Mesodermal cell (in vitro differentiated cells): Measurements from ENCODE around the gene GATD1.

Experiments used
- H3K27ac ChIP-seq: 2 replicates; pipeline ENCODE4 v1.7.0; 2013; ENCODE audit warnings: mild to moderate bottlenecking, low read depth, low read length, moderate library complexity; ENCODE audit not compliant: severe bottlenecking
- H3K36me3 ChIP-seq: 2 replicates; pipeline ENCODE4 v1.7.1; 2013; ENCODE audit warnings: mild to moderate bottlenecking, low read length, moderate library complexity; ENCODE audit not compliant: control insufficient read depth, insufficient read depth
- H3K4me1 ChIP-seq: one replicate; pipeline ENCODE4 v1.7.1; 2013; ENCODE audit warnings: mild to moderate bottlenecking, low read length; ENCODE audit not compliant: insufficient read depth, control insufficient read depth, poor library complexity, severe bottlenecking
- H3K4me3 ChIP-seq: 2 replicates; pipeline ENCODE4 v1.7.0; 2013; ENCODE audit warnings: low read length, control low read depth, mild to moderate bottlenecking; ENCODE audit not compliant: insufficient read depth, poor library complexity, severe bottlenecking; ENCODE audit errors: extremely low read depth
- H3K9me3 ChIP-seq: 2 replicates; pipeline ENCODE4 v1.7.1; 2013; ENCODE audit warnings: mild to moderate bottlenecking, low read length, moderate library complexity; ENCODE audit not compliant: control insufficient read depth
- WGBS, 2 experiments: methylation state at CpG; one replicate each; pipeline ENCODE4 v1.1.5; 2013; ENCODE audit warnings: missing lambda C conversion rate in 2 of 2; ENCODE audit not compliant: insufficient coverage in 2 of 2; 5-methylcytosine and 5-hydroxymethylcytosine counted together

The GATD1 gene

DNA sequence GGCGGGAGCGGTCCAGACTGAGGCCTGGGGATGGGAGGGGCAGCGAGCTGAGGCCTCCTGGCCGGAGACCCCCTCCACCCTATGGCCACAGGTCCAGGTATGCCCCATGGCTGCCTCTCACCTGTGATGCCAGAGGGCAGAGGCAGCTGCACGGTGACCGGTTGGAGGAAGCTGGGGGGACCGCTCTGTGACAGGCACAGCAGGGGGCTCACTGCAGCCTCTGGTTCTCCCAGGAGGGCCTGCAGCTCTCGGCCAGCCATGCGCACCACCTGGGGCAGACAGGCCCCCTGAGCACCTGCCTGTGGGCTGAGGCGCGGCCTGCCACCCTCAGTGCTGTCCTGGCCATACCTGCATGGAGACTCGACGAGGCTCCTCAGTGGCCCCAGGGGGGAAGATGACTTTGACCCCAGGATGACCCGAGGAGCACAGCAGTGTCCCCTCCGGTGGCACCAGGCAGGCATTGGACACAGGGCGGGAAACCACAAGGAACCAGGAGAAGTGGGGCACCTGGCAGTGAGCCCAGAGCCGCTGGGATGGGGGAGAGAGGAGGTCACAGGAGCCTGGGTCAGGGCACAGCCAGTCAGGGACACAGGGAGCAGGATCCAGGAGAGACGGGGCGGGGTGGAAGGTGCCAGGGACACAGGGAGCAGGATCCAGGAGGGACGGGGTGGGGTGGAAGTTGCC lies 24.0 kb upstream of the GATD1 start:
- WGBS, 2 experiments: 95 to 96% methylated on average over 18 to 19 of the region's 20 CpGs

DNA sequence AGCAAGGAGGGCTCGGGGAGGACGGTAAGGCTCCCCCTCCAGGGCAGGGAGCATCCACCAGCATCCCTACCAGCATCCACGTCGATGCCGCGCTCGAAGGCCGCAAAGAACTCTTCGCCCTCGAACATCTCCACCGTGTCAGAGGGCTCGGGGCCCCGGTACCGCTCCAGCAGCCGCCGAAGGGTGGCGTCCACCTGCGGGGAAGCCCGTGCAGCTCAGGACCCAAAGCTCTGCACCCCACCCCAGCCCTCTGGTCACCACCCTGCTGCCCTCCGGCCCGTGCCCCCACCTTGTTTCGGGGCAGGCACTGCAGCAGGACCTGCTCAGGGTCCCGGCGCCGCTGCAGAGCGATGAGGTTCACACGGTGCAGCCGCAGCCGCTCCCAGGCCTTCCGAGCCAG lies 23.2 kb upstream of the GATD1 start:
- no peak overlapping the region for H3K27ac ChIP-seq
- H3K36me3 ChIP-seq: peaks cover 36% of the 10 kb centered on the region
- no peak overlapping the region for H3K4me3 ChIP-seq
- 95 to 97% methylated on average over 22 to 28 of the region's 30 CpGs for WGBS, 2 experiments
- no peaks in the 10 kb centered on the region for H3K9me3 ChIP-seq
- H3K4me1 ChIP-seq: peaks cover 28% of the 10 kb centered on the region

More for the DNA sequence above, 24.0 kb upstream of the GATD1 start:
- Histone ChIP-seq H3K27ac (no peak overlapping the region), H3K4me1 (peaks cover 23% of the 10 kb centered on the region), H3K36me3 (peaks cover 36% of the 10 kb centered on the region), H3K9me3 (no peaks in the 10 kb centered on the region), H3K4me3 (no peak overlapping the region)

DNA sequence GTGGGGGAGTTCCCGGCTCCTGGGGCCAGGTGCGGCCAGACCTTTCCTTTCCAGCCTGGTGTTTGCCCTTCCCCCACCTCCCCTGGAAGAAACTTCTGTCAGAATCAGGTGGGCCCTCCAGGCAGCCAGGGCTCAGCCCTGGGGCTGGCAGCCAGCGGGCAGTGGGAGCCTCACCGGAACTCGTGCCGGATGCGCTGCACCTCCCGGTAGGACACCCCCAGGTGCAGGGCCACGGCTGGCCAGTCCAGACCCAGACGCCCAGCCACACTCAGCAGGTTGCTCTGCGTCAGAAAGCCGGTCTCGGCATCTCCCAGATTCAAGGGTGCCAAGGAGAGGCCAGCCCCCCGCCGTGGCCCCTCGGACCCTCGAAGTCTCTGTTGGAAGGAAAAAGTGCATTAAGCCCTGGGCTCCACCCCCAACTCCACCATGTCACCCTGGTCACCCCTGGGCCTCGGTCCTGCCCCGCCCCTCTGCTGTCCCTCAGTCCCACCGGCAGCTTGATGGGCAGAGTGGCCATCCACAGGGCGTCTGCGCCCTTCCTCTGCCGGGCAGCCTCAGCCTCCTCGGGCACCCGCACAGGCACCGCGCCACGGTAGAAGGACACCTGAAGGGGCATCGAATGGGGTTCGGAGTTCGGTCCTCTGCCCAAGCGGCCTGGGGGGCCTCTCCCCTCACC lies 22.5 kb upstream of the GATD1 start:
- no peak overlapping the region for H3K27ac ChIP-seq
- H3K4me1 ChIP-seq: peaks cover 28% of the 10 kb centered on the region
- H3K4me3 ChIP-seq: no peak overlapping the region
- 96 to 97% methylated on average over 27 to 28 of the region's 32 CpGs for whole genome bisulfite sequencing, 2 experiments
- no peaks in the 10 kb centered on the region for H3K9me3 ChIP-seq
- peaks cover 36% of the 10 kb centered on the region for H3K36me3 ChIP-seq

DNA sequence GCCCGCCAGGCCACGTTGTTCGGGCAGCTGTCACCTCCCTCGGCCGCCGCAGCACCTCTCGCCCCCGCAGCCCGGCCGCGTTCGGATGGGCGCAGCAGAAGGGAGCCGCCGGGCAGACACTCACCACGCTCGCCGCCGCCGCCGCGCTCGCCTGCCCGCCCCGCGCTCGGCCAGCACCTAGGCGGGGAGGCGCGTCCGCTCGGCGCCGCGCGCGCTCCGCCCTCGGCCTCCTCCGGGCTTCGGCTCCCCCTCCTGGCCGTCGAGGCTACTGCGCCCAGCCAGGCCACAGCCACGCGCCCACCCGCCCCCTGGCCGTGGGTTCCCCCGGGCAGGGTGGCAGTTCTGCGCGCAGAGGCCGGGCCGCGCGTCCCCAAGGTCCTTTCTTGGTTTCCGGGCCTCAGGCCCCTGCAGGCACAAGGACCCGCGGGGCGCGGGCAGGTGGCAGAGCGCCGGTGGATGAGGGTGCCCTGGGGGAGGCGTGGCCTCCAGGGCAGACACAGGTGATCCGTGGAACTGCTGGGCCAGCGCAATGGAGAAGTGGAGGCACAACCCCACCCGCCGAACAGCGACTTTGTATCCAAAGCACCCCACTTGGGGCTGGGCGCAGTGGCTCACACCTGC lies 20.9 kb upstream of the GATD1 start, which contains the start of gene SLC25A22:
SLC25A22 (minus strand) TSS at position 189 of the 621 bp plus-strand sequence. CDS start 3,275 bp downstream, outside the sequence.
- H3K4me1 ChIP-seq: peaks cover 15% of the 10 kb centered on the region
- 7 to 9% methylated on average over 54 to 69 of the region's 69 CpGs for WGBS, 2 experiments
- peak within 1 kb of the TSS; percentile 71 for H3K4me3 ChIP-seq
- peak within 1 kb of the TSS; percentile 88 for H3K27ac ChIP-seq
- H3K36me3 ChIP-seq: peaks cover 48% of the 10 kb centered on the region
- no peaks in the 10 kb centered on the region for H3K9me3 ChIP-seq

DNA sequence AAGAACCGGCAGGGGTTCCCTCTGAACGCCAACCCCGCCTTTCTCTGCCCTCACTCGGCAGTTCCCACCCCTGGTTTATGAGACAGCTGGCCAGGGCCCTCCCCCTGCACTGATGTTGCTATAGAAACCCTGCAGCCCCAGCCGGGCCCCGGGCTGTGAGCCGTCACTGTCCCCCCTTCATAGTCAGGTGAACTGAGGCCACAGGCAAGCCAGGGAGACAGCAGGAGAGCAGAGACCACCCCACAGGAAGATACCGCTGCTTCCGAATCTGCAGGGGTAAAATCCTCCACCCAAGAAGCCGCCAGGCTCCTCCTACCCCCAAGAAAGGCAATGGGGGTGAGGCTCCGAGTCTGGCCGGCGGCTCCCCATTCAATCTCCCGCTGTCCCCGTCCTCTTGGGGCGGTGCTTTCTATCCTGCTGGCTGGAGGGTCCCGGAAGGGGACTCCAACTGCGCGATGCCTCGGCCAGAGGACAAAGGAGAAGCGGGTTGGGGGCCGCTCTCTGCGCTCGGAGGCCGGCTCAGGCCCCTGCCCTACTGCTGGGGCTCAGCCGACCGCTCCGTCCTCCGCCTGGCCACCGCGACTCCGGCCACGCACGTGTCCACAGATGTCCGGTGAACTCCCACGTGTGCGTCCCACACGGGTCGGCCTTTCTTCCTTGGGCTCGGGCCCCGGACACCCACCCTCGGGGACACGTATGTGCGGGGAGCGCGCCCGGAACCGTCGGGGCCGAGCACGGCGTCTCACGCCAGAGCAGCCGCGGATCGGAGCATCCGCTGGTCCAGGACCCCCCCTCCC lies 20.2 kb upstream of the GATD1 start:
- peaks cover 51% of the 10 kb centered on the region for H3K36me3 ChIP-seq
- peak overlapping the region; percentile 71 for H3K4me3 ChIP-seq
- peak overlapping the region; percentile 88 for H3K27ac ChIP-seq
- WGBS, 2 experiments: 0% methylated on average over 43 to 55 of the region's 57 CpGs
- H3K4me1 ChIP-seq: peaks cover 13% of the 10 kb centered on the region
- no peaks in the 10 kb centered on the region for H3K9me3 ChIP-seq

DNA sequence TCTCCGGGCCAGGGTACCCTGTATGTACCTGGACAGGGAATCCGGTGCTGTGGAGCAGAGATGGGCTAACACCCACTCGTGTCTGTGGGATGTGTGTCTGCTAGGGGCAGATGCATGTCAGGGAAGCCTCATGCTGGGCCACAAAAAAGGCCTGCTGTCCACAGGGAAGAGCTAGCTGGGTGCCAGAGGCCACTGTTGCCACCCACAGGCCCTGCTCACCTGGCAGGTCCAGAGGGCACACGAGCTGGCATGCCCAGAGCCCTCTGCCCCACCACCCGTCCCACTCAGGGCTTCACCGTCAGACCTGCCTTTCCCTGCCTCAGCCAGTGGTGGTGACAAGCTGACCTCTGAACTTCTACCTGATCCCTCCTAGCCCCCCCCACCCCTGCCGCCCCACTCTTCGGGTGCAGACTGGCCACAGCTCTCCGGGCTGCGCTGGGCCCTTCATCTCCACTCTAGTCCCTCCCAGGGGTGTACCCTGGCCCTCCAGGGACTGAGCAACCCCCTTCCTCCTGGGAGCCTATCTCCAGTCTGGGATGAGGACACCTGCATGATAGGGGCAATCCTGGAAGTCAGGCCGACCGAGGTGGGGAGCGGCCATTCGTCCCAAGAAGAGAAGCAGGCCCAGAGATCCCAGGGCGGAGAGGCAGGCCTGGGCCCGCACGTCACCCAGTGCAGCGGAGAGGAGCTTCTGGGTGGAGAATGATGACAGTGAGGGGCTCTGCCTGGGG lies 19.4 kb upstream of the GATD1 start:
- Histone ChIP-seq H3K27ac (peak overlapping the region; percentile 88), H3K36me3 (peaks cover 51% of the 10 kb centered on the region), H3K9me3 (no peaks in the 10 kb centered on the region), H3K4me3 (peak overlapping the region; percentile 71), H3K4me1 (peaks cover 13% of the 10 kb centered on the region)
- WGBS, 2 experiments: 47 to 51% methylated on average over 17 to 18 of the region's 18 CpGs

DNA sequence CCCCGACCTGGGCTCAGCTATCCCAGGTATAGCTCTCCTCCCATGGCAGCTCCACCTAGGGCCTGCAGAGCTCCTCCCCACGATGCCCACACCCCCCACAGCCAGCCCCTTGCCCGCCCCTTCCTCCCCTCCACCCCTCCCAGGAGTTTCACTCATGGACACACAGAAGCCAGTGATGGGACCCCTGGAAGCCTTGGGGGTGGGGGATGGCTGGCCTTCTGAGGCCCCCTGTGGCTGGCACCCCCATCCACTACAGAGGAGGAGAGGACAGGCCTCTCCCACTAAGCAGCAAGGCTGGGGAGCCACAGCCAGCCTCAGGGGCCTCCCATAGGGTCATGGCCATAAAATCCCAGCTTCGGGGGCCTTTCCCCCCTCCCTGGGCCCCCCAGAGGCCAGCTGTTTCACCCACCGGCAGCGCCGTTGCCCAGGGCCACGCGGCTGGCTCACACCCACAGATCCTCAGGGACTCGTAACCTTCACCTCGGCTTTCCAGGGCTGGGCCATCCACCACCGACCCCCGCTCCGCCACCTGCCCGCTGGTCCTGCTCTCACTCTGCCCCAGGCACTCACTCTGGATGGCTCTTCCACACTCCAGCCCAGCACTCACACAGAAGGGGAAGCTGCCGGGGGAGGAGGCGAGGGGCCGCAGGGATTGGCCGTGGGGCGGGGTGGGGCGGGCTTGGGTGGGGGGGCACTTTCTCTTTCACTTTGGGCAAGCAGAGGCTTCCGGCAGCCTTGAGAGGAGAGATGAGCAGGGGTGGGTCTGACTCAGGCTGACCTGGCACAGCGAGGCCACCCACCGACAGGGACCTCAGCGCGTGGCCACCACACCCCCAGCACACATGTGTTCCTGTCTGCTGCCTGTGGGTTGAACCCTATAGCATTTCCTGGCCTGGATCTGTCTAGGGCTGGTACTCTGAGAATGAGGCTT lies 18.6 kb upstream of the GATD1 start:
- no peak overlapping the region for H3K27ac ChIP-seq
- 59 to 60% methylated on average over 4 to 16 of the region's 26 CpGs for WGBS, 2 experiments
- peaks cover 13% of the 10 kb centered on the region for H3K4me1 ChIP-seq
- H3K4me3 ChIP-seq: peak overlapping the region; percentile 71
- H3K36me3 ChIP-seq: peaks cover 43% of the 10 kb centered on the region
- H3K9me3 ChIP-seq: no peaks in the 10 kb centered on the region

DNA sequence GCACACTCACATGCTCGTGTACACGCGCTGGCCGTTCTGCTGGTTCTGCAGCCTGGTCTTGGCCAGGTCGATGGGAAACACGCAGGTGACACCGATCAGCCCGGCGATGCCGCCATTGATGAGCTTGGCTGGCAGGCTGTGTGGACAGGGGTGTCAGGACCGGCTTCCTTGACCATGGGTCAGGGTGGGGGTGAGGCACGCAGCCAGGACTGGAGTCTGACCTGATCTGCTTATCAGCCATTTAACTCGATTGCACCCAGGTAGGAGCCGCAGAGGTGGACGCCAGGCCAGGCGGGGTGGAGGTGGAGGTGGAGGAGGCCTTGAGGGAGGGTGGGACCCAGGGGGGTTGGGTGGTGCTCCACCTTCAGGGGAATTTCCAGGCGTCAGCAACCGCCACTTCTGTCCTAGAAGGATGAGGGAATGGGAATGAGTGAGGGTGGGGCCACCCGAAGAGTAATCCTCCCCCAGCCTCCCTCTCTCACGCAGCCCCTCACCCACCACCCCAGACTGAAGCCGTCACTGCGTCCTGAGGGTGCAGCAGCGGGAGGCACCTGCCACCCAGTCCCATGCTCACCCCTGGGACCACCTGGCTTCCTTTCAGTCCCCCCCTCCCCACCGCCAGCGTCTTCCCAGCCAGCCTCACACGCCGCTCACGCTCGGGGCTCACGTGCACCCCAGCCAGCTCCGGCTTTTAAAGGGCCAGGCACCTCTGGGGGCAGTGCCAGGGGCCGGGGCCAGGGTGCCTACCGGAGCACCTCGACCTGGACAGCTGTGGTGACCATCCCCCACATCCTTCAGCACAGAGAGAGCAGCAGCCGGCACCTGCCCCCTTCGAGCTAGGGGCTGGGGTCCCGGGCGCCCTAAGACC lies 17.7 kb upstream of the GATD1 start:
- 93 to 95% methylated on average over 24 to 26 of the region's 38 CpGs for WGBS, 2 experiments
- peaks cover 19% of the 10 kb centered on the region for H3K4me1 ChIP-seq
- no peak overlapping the region for H3K27ac ChIP-seq
- H3K9me3 ChIP-seq: no peaks in the 10 kb centered on the region
- H3K4me3 ChIP-seq: no peak overlapping the region
- H3K36me3 ChIP-seq: peaks cover 34% of the 10 kb centered on the region
